ENCODE results near the gene OR13J1. TPM values are rescaled to one million over a fixed set of nuclear protein-coding genes. Genes with fewer than 3 reads are reported as not detected.
"Not testable (repeated sequence)": the region's sequence is repeated elsewhere in the genome, so short reads cannot be mapped to it uniquely, and the experiment has no call there.

OR13J1 gene
- total and polyA plus RNA-seq, 2 experiments from 2014 or later, result 0.15 TPM; not detected in 1

GRCh38 chr9:35914301-35914807 is 44.2 kb upstream of the OR13J1 start:
- Mint-ChIP-seq H3K4me3 (no peak overlapping the region), H3K27me3 (ENCODE audit: insufficient read depth, low read depth, poor library complexity) (peaks cover 5% of the 10 kb centered on the region), H3K9me3 (no peaks in the 10 kb centered on the region), H3K4me1 (peaks cover 21% of the 10 kb centered on the region), H3K27ac (no peak overlapping the region), H3K36me3 (ENCODE audit: low read depth) (no peaks in the 10 kb centered on the region)
- H3F3A ChIP-seq (replicated peaks; ENCODE audit: low read depth), result peaks cover 4% of the 10 kb centered on the region; the same call in 1 of the 2 replicates
- no peaks in the 10 kb centered on the region for H4K20me1 ChIP-seq (replicated peaks; ENCODE audit: insufficient read depth)
- no peaks in the 10 kb centered on the region for H3K36me3 ChIP-seq (ENCODE audit: insufficient read depth)
- no peak overlapping the region for H2AFZ ChIP-seq
- TF ChIP-seq POLR2AphosphoS5 (IDR thresholded peaks at IDR 0.05; ENCODE audit: low read depth) (no peak), REST (IDR thresholded peaks at IDR 0.05; ENCODE audit: unreplicated experiment) (no peak)
- H3K27ac ChIP-seq (ENCODE audit: low read depth), result no peak overlapping the region
- no peak overlapping the region for H3K4me2 ChIP-seq
- no peak overlapping the region for H3K4me3 ChIP-seq
- peak; percentile 16; the same call in 1 of the 3 replicates for ATAC-seq
- H3K27me3 ChIP-seq (ENCODE audit: insufficient read depth), result no peaks in the 10 kb centered on the region
- peaks cover 3% of the 10 kb centered on the region for H3K4me1 ChIP-seq (ENCODE audit: insufficient read depth)
- H3K79me2 ChIP-seq (replicated peaks; ENCODE audit: insufficient read depth), result no peaks in the 10 kb centered on the region
- H3K9me2 ChIP-seq (ENCODE audit: insufficient read depth), result no peaks in the 10 kb centered on the region
- peak; percentile 61 for DNase-seq (ENCODE audit: low spot score)

GRCh38 chr9:35913429-35913828 is 43.2 kb upstream of the OR13J1 start:
- not testable (repeated sequence) for H3K9me2 ChIP-seq (ENCODE audit: insufficient read depth); H3K4me3 Mint-ChIP-seq; H3F3A ChIP-seq (replicated peaks; ENCODE audit: low read depth); DNase-seq (ENCODE audit: low spot score); H3K4me3 ChIP-seq; H3K9me3 Mint-ChIP-seq; H2AFZ ChIP-seq; H3K27ac ChIP-seq (ENCODE audit: low read depth); ATAC-seq; H3K4me2 ChIP-seq; H3K27me3 Mint-ChIP-seq (ENCODE audit: insufficient read depth, low read depth, poor library complexity); H3K79me2 ChIP-seq (replicated peaks; ENCODE audit: insufficient read depth); H4K20me1 ChIP-seq (replicated peaks; ENCODE audit: insufficient read depth); H3K36me3 Mint-ChIP-seq (ENCODE audit: low read depth); H3K27me3 ChIP-seq (ENCODE audit: insufficient read depth); H3K36me3 ChIP-seq (ENCODE audit: insufficient read depth); H3K27ac Mint-ChIP-seq
- H3K4me1 Mint-ChIP-seq, result peaks cover 31% of the 10 kb centered on the region
- H3K4me1 ChIP-seq (ENCODE audit: insufficient read depth), result peaks cover 12% of the 10 kb centered on the region

- Histone ChIP-seq H3K27ac (ENCODE audit: low read depth) (no peak overlapping the region), H3K4me2 (no peak overlapping the region), H2AFZ (no peak overlapping the region), H3K4me3 (no peak overlapping the region), H3F3A (replicated peaks; ENCODE audit: low read depth) (peaks cover 4% of the 10 kb centered on the region; the same call in 1 of the 2 replicates), H3K4me1 (ENCODE audit: insufficient read depth) (peaks cover 16% of the 10 kb centered on the region), H3K36me3 (ENCODE audit: insufficient read depth) (no peaks in the 10 kb centered on the region), H4K20me1 (replicated peaks; ENCODE audit: insufficient read depth) (no peaks in the 10 kb centered on the region), H3K9me2 (ENCODE audit: insufficient read depth) (no peaks in the 10 kb centered on the region), H3K79me2 (replicated peaks; ENCODE audit: insufficient read depth) (no peaks in the 10 kb centered on the region), H3K27me3 (ENCODE audit: insufficient read depth) (no peaks in the 10 kb centered on the region)
- DNase-seq (ENCODE audit: low spot score), result no peak
- peaks cover 8% of the 10 kb centered on the region for H3K27me3 Mint-ChIP-seq (ENCODE audit: insufficient read depth, low read depth, poor library complexity)
- H3K27ac Mint-ChIP-seq, result no peak overlapping the region
- ATAC-seq, result no peak
- no peaks in the 10 kb centered on the region for H3K36me3 Mint-ChIP-seq (ENCODE audit: low read depth)
- no peak overlapping the region for H3K4me3 Mint-ChIP-seq
- peaks cover 36% of the 10 kb centered on the region for H3K4me1 Mint-ChIP-seq
- H3K9me3 Mint-ChIP-seq, result no peaks in the 10 kb centered on the region
- no peak for TF ChIP-seq JUNB (IDR thresholded peaks at IDR 0.05; ENCODE audit: unreplicated experiment)
- no peak for TF ChIP-seq ZNF114 (CRISPR knock-in tag; IDR thresholded peaks at IDR 0.05)
- no peak for TF ChIP-seq STAT1 (IDR thresholded peaks at IDR 0.05; ENCODE audit: unreplicated experiment)
- TF ChIP-seq ZNF462 (CRISPR knock-in tag; IDR thresholded peaks at IDR 0.05), result no peak
- no peak for TF ChIP-seq ZNF331 (CRISPR knock-in tag; IDR thresholded peaks at IDR 0.05; ENCODE audit: low read depth)
These were observed 42.7 kb upstream of the OR13J1 start for GRCh38 chr9:35912791-35913400.

Data from GM23338 (cell line).